NOMO-1 treated with DMSO at 0.1 percent for 48 hours (cell line): ENCODE measurements around the gene DIS3L2.

ENCODE experiments used
- DNase-seq: peaks from one replicate; lab custom pipeline; 2025; ENCODE audit not compliant: unreplicated experiment; lab: John Stamatoyannopoulos, UW

DIS3L2 gene

GRCh38 chr2:232219932-232220331, 258.4 kb downstream of the DIS3L2 start:
- no peak for DNase-seq

- no peak for DNase-seq
Measured at GRCh38 chr2:232225429-232225828, 263.9 kb downstream of the DIS3L2 start.

GRCh38 chr2:232225895-232226294, 264.4 kb downstream of the DIS3L2 start:
- DNase-seq: no peak

GRCh38 chr2:232228332-232228731, 266.8 kb downstream of the DIS3L2 start:
- no peak for DNase-seq

GRCh38 chr2:232228971-232229894, 267.7 kb downstream of the DIS3L2 start:
- DNase-seq: no peak

GRCh38 chr2:232229911-232230310, 268.4 kb downstream of the DIS3L2 start:
- DNase-seq: no peak

GRCh38 chr2:232230560-232230959, 269.0 kb downstream of the DIS3L2 start:
- no peak for DNase-seq

GRCh38 chr2:232231554-232231953, 270.0 kb downstream of the DIS3L2 start:
- no peak for DNase-seq

GRCh38 chr2:232232915-232233314, 271.4 kb downstream of the DIS3L2 start:
- no peak for DNase-seq

GRCh38 chr2:232234922-232235615, 273.6 kb downstream of the DIS3L2 start:
- DNase-seq: no peak

GRCh38 chr2:232235716-232236115, 274.2 kb downstream of the DIS3L2 start:
- DNase-seq: no peak

- no peak for DNase-seq
Measured at GRCh38 chr2:232236200-232236599, 274.7 kb downstream of the DIS3L2 start.

- no peak for DNase-seq
Measured at GRCh38 chr2:232237464-232237863, 276.0 kb downstream of the DIS3L2 start.

GRCh38 chr2:232238108-232238507, 276.6 kb downstream of the DIS3L2 start:
- no peak for DNase-seq

- DNase-seq: no peak
Measured at GRCh38 chr2:232238596-232238995, 277.1 kb downstream of the DIS3L2 start.

- no peak for DNase-seq
Measured at GRCh38 chr2:232239951-232240681, 278.6 kb downstream of the DIS3L2 start.

- no peak for DNase-seq
Measured at GRCh38 chr2:232240906-232241305, 279.4 kb downstream of the DIS3L2 start.

- DNase-seq: no peak
Measured at GRCh38 chr2:232242316-232242715, 280.8 kb downstream of the DIS3L2 start.

- DNase-seq: no peak
Measured at GRCh38 chr2:232245111-232245510, 283.6 kb downstream of the DIS3L2 start.

GRCh38 chr2:232246245-232246644, 284.7 kb downstream of the DIS3L2 start:
- DNase-seq: no peak

GRCh38 chr2:232249096-232249495, 287.6 kb downstream of the DIS3L2 start:
- DNase-seq: no peak
